Muscle layer of colon (tissue), 2 donors: ENCODE results near the gene SLC17A9.

Experiments used
- H3K27ac ChIP-seq: one replicate; pipeline ENCODE4 v1.7.0; 2013; ENCODE audit warnings: low read depth, mild to moderate bottlenecking, low read length, moderate library complexity
- H3K27me3 ChIP-seq, 2 donors: one replicate each; pipeline ENCODE4 v1.7.0; 2013; ENCODE audit warnings: low read length in 2 of 2, mild to moderate bottlenecking in 2 of 2; ENCODE audit not compliant: insufficient read depth in 2 of 2, control insufficient read depth in 1 of 2
- H3K36me3 ChIP-seq: one replicate; pipeline ENCODE4 v1.7.0; 2013; ENCODE audit warnings: mild to moderate bottlenecking, low read length; ENCODE audit not compliant: insufficient read depth
- H3K4me1 ChIP-seq: one replicate; pipeline ENCODE4 v1.7.0; 2013; ENCODE audit warnings: mild to moderate bottlenecking, low read length; ENCODE audit not compliant: insufficient read depth
- H3K4me3 ChIP-seq, 2 donors: one replicate each; pipeline ENCODE4 v1.7.0; 2013; ENCODE audit warnings: low read length in 2 of 2, low read depth in 1 of 2, mild to moderate bottlenecking in 1 of 2, moderate library complexity in 1 of 2
- H3K9ac ChIP-seq: one replicate; pipeline ENCODE4 v1.7.0; 2013; ENCODE audit warnings: low read length
- H3K9me3 ChIP-seq: one replicate; pipeline ENCODE4 v1.7.0; 2013; ENCODE audit warnings: mild to moderate bottlenecking, low read length
- donor health status: abdominal sarcoma.
- donor health status: Adenocarcinoma of cecum.

The SLC17A9 gene

DNA sequence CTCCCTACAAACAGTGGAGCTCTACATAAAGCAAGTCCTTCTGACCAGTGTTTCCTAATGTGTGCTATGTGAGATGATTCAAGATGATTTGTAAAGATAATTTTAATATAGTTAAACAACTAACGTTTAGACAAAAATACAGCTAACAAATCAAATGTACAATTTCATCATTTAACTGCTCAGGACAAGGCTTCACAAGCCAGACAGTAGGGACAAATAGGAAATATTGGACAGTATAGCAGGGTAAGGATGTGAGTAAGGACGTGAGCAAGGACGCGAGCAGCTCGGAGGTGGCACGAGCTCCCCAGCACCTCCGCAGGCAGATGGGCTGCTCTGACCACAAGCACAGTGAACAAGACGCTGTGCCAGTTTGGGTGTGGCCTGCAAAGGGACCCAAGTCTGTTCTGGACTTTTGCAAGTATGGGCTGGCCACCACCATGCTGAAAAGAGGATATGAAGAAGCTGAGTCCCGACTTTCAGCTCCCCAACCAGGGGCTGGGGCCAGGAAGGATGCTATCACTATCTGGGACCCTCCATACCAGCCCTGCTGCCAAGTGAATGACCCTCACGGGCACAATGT lies 40.7 kb upstream of the SLC17A9 start:
- H3K27me3 ChIP-seq: no peaks in the 10 kb centered on the region
- H3K4me3 ChIP-seq: no peak overlapping the region
- H3K9me3 ChIP-seq: no peaks in the 10 kb centered on the region
- H3K36me3 ChIP-seq: peaks cover 62% of the 10 kb centered on the region
- peaks cover 31% of the 10 kb centered on the region for H3K4me1 ChIP-seq
- H3K27ac ChIP-seq: no peak overlapping the region
- no peak overlapping the region for H3K9ac ChIP-seq

DNA sequence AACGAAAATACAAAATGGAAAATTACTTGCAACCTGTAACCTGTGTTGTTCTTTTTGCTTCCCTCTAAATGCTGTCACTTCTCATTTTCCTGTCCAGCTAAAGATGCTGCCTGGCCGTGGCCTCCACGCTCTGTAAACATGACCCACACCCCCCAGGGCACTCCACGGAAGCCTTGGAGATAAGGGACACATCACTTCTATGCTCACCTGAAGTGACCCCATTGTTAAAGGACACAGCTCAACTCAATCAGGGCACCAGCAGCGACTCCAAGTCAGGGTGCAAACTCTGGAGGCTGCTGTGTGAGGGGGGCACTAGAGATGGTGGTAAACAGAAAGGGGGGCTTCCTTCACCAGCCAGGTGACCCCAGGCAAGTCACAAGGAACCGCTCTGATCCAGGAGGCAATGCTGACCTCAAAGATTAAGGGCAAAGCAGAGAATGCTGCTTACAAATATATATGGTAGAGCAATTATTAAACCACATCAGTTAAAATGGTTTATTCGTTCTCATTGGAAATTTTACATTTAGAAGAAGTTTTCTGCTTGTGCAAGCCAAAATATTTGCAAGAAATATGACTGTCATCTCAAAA lies 39.4 kb upstream of the SLC17A9 start:
- H3K9me3 ChIP-seq: no peaks in the 10 kb centered on the region
- no peaks in the 10 kb centered on the region for H3K27me3 ChIP-seq
- H3K36me3 ChIP-seq: peaks cover 48% of the 10 kb centered on the region
- H3K27ac ChIP-seq: no peak overlapping the region
- H3K4me3 ChIP-seq: no peak overlapping the region
- no peak overlapping the region for H3K9ac ChIP-seq
- H3K4me1 ChIP-seq: peaks cover 44% of the 10 kb centered on the region

DNA sequence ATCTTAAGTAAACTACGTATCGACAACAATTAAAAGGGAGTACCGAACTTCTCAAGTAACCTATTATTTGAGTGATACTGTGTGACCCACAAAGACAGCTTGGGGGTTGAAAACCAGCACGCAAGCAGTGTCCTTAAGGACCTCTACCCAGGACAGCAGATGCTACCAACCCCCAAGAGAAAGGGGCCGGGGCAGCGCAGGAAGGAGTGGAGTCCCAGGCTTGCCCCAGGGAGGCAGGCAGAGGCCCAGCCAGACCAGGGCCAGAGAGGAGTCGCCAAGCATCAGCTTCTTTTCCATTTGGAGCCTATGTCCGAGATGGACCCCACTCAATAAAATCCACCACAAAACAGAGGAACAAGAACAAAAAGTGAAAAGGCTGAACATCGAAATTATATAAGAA lies 38.1 kb upstream of the SLC17A9 start:
- no peaks in the 10 kb centered on the region for H3K27me3 ChIP-seq
- peaks cover 36% of the 10 kb centered on the region for H3K36me3 ChIP-seq
- peaks cover 57% of the 10 kb centered on the region for H3K4me1 ChIP-seq
- H3K27ac ChIP-seq: no peak overlapping the region
- no peaks in the 10 kb centered on the region for H3K9me3 ChIP-seq
- H3K9ac ChIP-seq: no peak overlapping the region
- no peak overlapping the region for H3K4me3 ChIP-seq

DNA sequence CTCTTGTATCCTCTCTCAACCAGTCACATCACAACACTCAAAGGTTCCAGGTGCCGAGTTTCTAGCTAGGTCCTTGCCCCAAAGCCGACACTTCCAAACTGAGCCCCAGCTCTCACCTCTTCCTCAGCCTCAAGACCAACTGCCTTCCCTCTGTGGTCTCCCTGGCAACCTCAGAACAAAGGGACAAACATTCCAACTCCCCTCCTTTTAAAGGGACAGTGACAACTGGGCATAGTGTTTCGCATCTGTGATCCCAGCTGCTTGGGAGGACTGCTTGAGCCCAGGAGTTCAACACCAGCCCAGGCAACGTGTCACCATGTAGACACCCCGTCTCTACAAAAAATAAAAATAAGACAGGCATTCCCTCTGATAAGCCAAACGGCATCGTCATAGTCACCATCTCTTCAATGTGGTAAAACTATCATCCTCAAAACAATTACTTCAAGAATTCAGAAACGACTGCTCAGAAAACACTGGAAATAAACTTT lies 37.5 kb upstream of the SLC17A9 start:
- Histone ChIP-seq H3K4me3 (no peak overlapping the region), H3K27ac (no peak overlapping the region), H3K36me3 (peaks cover 30% of the 10 kb centered on the region), H3K9me3 (no peaks in the 10 kb centered on the region), H3K9ac (no peak overlapping the region), H3K27me3 (no peaks in the 10 kb centered on the region), H3K4me1 (peaks cover 63% of the 10 kb centered on the region)

DNA sequence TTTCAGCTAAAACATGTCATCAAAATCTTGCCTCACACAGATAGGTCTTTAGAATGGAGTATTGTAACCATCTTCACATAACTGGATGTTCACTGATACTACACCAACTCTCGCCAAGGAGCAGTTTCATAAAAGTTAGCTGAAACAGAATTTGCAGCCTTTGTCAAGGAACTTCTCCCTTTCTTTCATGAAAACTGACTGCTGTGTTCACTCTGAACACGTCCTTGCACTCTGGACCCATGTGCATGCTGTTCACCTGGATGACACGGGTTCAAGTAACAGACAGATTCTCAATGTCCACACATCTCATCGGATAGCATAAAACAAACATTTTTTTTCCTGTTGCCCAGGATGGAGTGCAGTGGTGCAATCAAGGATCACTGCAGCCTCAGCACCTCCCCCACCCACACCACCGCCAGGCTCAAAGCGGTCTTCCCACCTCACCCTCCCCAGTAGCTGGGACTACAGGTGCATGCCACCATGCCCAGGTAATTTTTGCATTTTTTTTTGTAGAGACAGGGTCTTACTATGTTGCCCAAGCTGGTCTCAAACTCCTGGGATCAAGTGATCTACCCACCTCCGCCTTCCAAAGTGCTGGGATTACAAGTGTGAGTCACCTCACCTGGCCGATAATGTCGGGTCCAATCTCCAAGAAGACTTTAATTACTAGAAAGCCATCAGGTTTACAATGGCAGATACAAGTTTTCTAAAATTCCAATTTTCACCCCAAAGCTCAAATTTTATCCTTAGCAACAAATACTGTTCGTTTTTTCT lies 35.6 kb upstream of the SLC17A9 start:
- Histone ChIP-seq H3K4me1 (peaks cover 78% of the 10 kb centered on the region), H3K9ac (no peak overlapping the region), H3K27ac (no peak overlapping the region), H3K9me3 (no peaks in the 10 kb centered on the region), H3K36me3 (peaks cover 11% of the 10 kb centered on the region), H3K4me3 (no peak overlapping the region), H3K27me3 (no peaks in the 10 kb centered on the region)

DNA sequence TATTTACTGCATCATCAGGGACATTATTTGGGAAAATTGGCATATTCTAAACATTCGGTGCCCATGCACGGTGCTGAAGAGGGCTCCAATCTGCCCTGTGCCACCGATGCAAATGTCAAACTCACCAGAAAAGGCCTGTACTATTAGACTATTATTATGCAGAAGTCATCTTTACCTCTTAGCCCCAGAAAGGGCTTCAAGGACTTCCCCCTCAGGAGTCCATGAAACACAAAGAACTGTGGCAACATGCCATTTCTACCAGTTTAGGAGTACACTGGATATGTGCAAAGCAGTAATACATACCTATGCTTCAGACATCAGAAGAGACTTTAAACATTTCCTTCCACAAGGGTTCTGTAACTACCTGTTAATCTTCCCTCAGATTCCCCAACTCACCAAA lies 34.8 kb upstream of the SLC17A9 start:
- Histone ChIP-seq H3K27me3 (no peaks in the 10 kb centered on the region), H3K9me3 (no peaks in the 10 kb centered on the region), H3K4me3 (no peak overlapping the region), H3K4me1 (peaks cover 84% of the 10 kb centered on the region), H3K36me3 (peaks cover 6% of the 10 kb centered on the region), H3K27ac (no peak overlapping the region), H3K9ac (no peak overlapping the region)

DNA sequence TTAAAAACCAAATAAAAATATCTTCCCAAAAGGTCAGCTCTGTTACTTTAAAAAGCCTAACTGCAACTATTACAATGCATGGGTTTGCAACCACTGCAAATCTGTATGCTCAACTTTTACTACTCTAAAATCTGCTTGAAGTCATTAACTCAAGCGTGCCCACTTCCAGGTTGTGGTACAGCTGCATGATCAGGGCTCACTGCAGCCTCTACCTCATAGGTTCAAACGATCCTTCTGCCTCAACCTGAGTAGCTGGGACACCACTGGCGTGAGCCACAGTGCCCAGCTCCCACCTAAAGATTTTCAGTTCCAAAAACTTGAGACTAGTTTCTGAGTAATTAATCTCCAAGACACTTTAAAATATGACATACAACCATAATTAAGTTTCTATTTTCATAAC lies 34.4 kb upstream of the SLC17A9 start:
- H3K27me3 ChIP-seq: no peaks in the 10 kb centered on the region
- no peak overlapping the region for H3K9ac ChIP-seq
- H3K4me1 ChIP-seq: peaks cover 86% of the 10 kb centered on the region
- H3K4me3 ChIP-seq: no peak overlapping the region
- no peak overlapping the region for H3K27ac ChIP-seq
- H3K9me3 ChIP-seq: no peaks in the 10 kb centered on the region
- peaks cover 2% of the 10 kb centered on the region for H3K36me3 ChIP-seq

DNA sequence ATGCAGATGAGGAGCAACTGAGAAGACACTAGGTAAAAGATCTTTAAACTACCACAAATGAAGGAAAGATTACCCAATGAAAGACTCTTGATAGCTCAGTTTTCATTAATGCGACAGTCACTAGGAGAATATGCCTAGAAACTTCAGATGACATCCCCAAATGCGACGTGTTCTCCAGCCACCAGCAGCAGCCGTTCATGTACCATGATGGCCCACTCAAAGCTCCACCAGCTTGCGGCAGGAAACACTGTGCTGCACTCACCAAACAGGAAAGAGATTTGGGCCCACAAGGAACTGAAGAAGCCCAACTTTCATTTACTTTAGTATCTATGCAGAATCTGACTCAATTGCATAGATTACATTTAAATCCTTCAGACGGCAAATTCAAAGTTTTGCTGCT lies 33.7 kb upstream of the SLC17A9 start:
- Histone ChIP-seq H3K36me3 (no peaks in the 10 kb centered on the region), H3K4me1 (peaks cover 86% of the 10 kb centered on the region), H3K4me3 (no peak overlapping the region), H3K27ac (no peak overlapping the region), H3K9me3 (no peaks in the 10 kb centered on the region), H3K27me3 (no peaks in the 10 kb centered on the region), H3K9ac (no peak overlapping the region)

DNA sequence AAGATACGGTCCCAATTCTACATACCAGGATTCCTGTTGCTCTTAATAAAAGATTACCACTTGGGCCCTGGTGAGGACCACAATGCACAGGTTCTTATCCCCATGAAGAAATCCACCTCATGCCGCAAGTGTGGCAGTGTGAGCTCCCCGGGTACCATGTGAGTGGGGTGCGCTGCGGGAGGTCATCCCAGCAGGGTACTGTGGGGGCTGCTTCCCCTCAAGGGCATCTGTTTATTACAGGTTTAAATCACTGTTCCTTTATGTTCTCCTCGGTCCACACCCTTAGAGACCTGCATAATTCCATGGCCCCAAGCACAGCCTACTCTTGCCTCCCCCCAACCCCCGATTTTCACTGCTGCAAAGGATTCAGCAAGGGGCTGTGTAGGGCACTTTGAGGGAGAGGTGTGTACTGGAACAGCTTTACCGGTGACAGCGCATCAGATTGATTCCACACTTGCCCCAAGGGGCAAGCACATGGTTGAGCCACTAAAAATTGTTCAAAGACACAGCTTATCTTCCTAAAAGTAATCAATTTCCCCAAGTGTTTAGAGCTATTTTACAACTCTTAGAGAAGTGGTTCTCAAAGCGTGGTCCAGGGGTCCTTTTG lies 32.4 kb upstream of the SLC17A9 start:
- no peaks in the 10 kb centered on the region for H3K27me3 ChIP-seq
- H3K4me3 ChIP-seq: peak overlapping the region in 1 of 2 donors; percentile 5
- H3K9me3 ChIP-seq: no peaks in the 10 kb centered on the region
- no peaks in the 10 kb centered on the region for H3K36me3 ChIP-seq
- H3K4me1 ChIP-seq: peaks cover 87% of the 10 kb centered on the region
- H3K9ac ChIP-seq: no peak overlapping the region
- no peak overlapping the region for H3K27ac ChIP-seq

DNA sequence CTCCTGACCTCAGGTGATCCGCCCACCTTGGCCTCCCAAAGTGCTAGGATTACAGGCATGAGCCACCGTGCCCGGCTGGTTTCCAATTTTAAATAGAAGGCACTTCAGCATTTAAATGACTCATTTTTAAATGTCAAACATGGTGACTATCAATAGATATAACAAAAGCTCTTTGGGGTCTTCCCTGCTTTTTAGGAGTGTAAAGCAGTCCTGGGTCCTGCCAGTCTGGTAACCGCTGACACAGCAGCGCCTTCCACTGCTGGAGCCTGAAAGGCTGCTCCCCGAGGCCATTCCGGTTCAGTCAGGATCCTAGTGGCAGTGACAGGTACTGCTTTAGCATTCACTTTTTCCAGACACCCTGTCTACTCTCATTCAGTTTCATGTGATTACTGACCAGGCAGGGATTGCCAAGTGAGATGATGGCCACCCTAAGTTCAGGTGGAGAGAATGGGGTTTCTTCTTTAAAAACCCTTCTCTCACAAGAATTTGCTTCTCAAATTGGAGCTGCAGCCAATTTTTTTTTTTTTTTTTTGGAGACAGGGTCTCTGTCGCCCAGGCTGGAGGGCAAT lies 31.3 kb upstream of the SLC17A9 start:
- Histone ChIP-seq H3K27ac (no peak overlapping the region), H3K4me3 (peak overlapping the region in 1 of 2 donors; percentile 5), H3K4me1 (peaks cover 78% of the 10 kb centered on the region), H3K9ac (no peak overlapping the region), H3K27me3 (no peaks in the 10 kb centered on the region), H3K9me3 (no peaks in the 10 kb centered on the region), H3K36me3 (no peaks in the 10 kb centered on the region)

DNA sequence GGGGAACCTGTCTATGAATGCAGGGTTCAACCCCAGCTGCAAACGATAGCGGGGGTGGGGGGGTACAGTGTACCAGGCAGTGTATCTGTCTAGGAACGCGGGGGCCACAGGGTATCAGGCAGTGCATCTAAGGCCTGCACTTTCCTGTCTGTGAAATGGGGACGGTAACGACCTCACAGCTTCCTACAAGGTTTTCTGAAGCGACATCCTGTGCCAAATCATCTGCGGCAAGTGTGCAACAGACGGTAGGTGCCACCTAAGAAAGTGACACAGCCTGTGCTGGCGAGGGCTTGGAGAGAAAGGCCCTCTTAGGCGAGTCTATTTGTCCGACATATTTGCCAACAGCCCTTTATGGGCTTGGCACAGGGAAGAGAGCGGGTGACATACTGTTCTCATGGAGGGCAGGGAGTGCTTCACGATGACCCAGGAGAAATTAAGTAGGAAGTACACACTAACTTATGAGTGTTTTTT lies 30.0 kb upstream of the SLC17A9 start:
- H3K4me3 ChIP-seq: peak overlapping the region in 1 of 2 donors; percentile 2
- H3K4me1 ChIP-seq: peaks cover 76% of the 10 kb centered on the region
- no peak overlapping the region for H3K9ac ChIP-seq

More for the DNA sequence above, 30.0 kb upstream of the SLC17A9 start:
- no peak overlapping the region for H3K27ac ChIP-seq
- no peaks in the 10 kb centered on the region for H3K27me3 ChIP-seq
- H3K9me3 ChIP-seq: no peaks in the 10 kb centered on the region
- no peaks in the 10 kb centered on the region for H3K36me3 ChIP-seq
